PC-3 (cell line): Measurements from ENCODE around the gene KAT5. TPM values are rescaled to one million over a fixed set of nuclear protein-coding genes. Genes with fewer than 3 reads are reported as not detected.

Source experiments
- ATAC-seq: fragments of 200-7000 bp; cut with Tn5 transposase; 2 replicates; pipeline ENCODE4 v1.9.1; 2020; ENCODE audit warnings: mild to moderate bottlenecking, moderate library complexity
- Bru-seq: library from RNA; stranded (reverse); fragments of 400-500 nt; gene quantifications from one replicate; lab custom pipeline; 2021; lab: Mats Ljungman, UMichigan
- BruChase-seq, 2 experiments: library from RNA; stranded (reverse); fragments of 400-500 nt; gene quantifications; one replicate each; lab custom pipeline; 2021; lab: Mats Ljungman, UMichigan
- BruUV-seq: library from RNA; stranded (reverse); fragments of 400-500 nt; replicated peaks from 2 replicates; lab custom pipeline; 2021; lab: Mats Ljungman, UMichigan
- CTCF ChIA-PET: fragments of 300-600 bp; sonication (Branson Sonifier 250); formaldehyde crosslinking; loops from one replicate; lab custom pipeline; 2022; ENCODE audit warnings: antibody characterized with exemption; lab: Charles Lee
- POLR2A ChIA-PET: fragments of 300-600 bp; sonication (Branson Sonifier 250); formaldehyde crosslinking; loops from one replicate; lab custom pipeline; 2022; ENCODE audit warnings: antibody characterized with exemption; ENCODE audit not compliant: unreplicated experiment; lab: Charles Lee
- DNase-seq: peaks from one replicate; pipeline ENCODE4 v3.0.0-alpha.2; 2015
- H2AFZ ChIP-seq: fragments of 300-600 bp; sonication (generic); 2 replicates; pipeline ENCODE4 v1.6.0; 2016; ENCODE audit warnings: antibody characterized with exemption, low read length
- H3F3A ChIP-seq: fragments of 300-600 bp; sonication (generic); one replicate; pipeline ENCODE4 v1.6.0; 2017; ENCODE audit warnings: antibody characterized with exemption, low read length, control low read depth, mild to moderate bottlenecking; ENCODE audit not compliant: unreplicated experiment
- H3K27ac ChIP-seq: fragments of 300-600 bp; sonication (generic); 2 replicates; pipeline ENCODE4 v1.5.1; 2016; ENCODE audit warnings: mild to moderate bottlenecking, low read length
- H3K27me3 ChIP-seq: fragments of 300-600 bp; sonication (generic); 2 replicates; pipeline ENCODE4 v1.6.1; 2016; ENCODE audit warnings: low read length, mixed read lengths
- H3K36me3 ChIP-seq: fragments of 300-600 bp; sonication (generic); 2 replicates; pipeline ENCODE4 v1.6.1; 2016; ENCODE audit warnings: low read depth, mixed run types, low read length, mixed read lengths
- H3K4me1 ChIP-seq: fragments of 300-600 bp; sonication (generic); 2 replicates; pipeline ENCODE4 v1.5.1; 2016; ENCODE audit warnings: low read length; ENCODE audit not compliant: insufficient read depth
- H3K4me2 ChIP-seq: fragments of 300-600 bp; sonication (generic); 2 replicates; pipeline ENCODE4 v1.6.0; 2016; ENCODE audit warnings: low read length
- H3K4me3 ChIP-seq: fragments of 300-600 bp; sonication (generic); 2 replicates; pipeline ENCODE4 v1.5.1; 2016; ENCODE audit warnings: mild to moderate bottlenecking, low read length, mixed read lengths
- H3K79me2 ChIP-seq: fragments of 300-600 bp; sonication (generic); 2 replicates; pipeline ENCODE4 v1.6.1; 2017; ENCODE audit warnings: low read length, mixed read lengths
- H3K9ac ChIP-seq: fragments of 300-600 bp; sonication (generic); 2 replicates; pipeline ENCODE4 v1.6.0; 2016; ENCODE audit warnings: mild to moderate bottlenecking, low read length
- H3K9me2 ChIP-seq: fragments of 300-600 bp; sonication (generic); replicated peaks from 2 replicates; pipeline ENCODE4 v1.6.1; 2016; ENCODE audit warnings: mixed run types, low read length, mixed read lengths
- H3K9me3 ChIP-seq: fragments of 300-600 bp; sonication (generic); 2 replicates; pipeline ENCODE4 v1.6.1; 2016; ENCODE audit warnings: low read length, mixed read lengths
- H4K20me1 ChIP-seq: fragments of 300-600 bp; sonication (generic); 2 replicates; pipeline ENCODE4 v1.6.1; 2016; ENCODE audit warnings: low read length, mixed read lengths
- EZH2 ChIP-seq: fragments of 300-600 bp; sonication (generic); IDR thresholded peaks from one replicate; pipeline ENCODE4 v1.6.1; 2017; ENCODE audit warnings: antibody characterized with exemption, mild to moderate bottlenecking, low read length; ENCODE audit not compliant: unreplicated experiment
- EZH2phosphoT487 ChIP-seq: fragments of 300-600 bp; sonication (generic); IDR thresholded peaks from 2 replicates; pipeline ENCODE4 v1.6.1; 2018; ENCODE audit warnings: mild to moderate bottlenecking, antibody characterized with exemption, low read length, borderline replicate concordance
- intact Hi-C: fragments of 100-400 bp; cut with micrococcal nuclease; formaldehyde crosslinking; loops from 2 replicates; pipeline ENCODE4 v1.9.0; 2023
- long read RNA-seq: library from polyadenylated mRNA; unstranded; transcript quantifications from one replicate; pipeline ENCODE4 v2.0.0, GENCODE V29; 2021; ENCODE audit not compliant: unreplicated experiment
- total RNA-seq: library from RNA; depleted of rRNA; stranded (reverse); fragments of >200 nt; gene quantifications from 2 replicates; pipeline ENCODE4 v1.2.3, GENCODE V29; 2014; rRNA removed
- TF ChIP-seq, protein P1 (sequence below): fragments of 300-600 bp; sonication (generic); conservative IDR thresholded peaks from 2 replicates; pipeline ENCODE4 v1.5.1; 2017; ENCODE audit warnings: antibody characterized with exemption, low read depth, mild to moderate bottlenecking, low read length

KAT5 gene
- 74.9 and 83.9 TPM in 2 replicates for total RNA-seq
- percentile 84 among the genes with signal in this experiment for Bru-seq, nascent RNA
- percentile 92 among the genes with signal in this experiment for BruChase-seq, experiment 1, labeled RNA remaining after a 6-hour chase
- BruChase-seq, experiment 2, labeled RNA remaining after a 2-hour chase = percentile 86 among the genes with signal in this experiment
- long read RNA-seq, transcript KAT5-202 (13 exons, 2,059 nt) = minor isoform, 11 of 123 reads
- long read RNA-seq, transcript KAT5-203 (14 exons, 2,237 nt) = major isoform, 34 of 123 reads
- long read RNA-seq, transcript KAT5-201 (13 exons, 2,296 nt) = minor isoform, 12 of 123 reads
- long read RNA-seq, transcript KAT5-208 (12 exons, 1,697 nt) = minor isoform, 7 of 123 reads
- long read RNA-seq, partial matches to known transcripts = 29 of 123 reads
- long read RNA-seq, other reads (novel, unspliced or antisense) = 25 of 123 reads

DNA sequence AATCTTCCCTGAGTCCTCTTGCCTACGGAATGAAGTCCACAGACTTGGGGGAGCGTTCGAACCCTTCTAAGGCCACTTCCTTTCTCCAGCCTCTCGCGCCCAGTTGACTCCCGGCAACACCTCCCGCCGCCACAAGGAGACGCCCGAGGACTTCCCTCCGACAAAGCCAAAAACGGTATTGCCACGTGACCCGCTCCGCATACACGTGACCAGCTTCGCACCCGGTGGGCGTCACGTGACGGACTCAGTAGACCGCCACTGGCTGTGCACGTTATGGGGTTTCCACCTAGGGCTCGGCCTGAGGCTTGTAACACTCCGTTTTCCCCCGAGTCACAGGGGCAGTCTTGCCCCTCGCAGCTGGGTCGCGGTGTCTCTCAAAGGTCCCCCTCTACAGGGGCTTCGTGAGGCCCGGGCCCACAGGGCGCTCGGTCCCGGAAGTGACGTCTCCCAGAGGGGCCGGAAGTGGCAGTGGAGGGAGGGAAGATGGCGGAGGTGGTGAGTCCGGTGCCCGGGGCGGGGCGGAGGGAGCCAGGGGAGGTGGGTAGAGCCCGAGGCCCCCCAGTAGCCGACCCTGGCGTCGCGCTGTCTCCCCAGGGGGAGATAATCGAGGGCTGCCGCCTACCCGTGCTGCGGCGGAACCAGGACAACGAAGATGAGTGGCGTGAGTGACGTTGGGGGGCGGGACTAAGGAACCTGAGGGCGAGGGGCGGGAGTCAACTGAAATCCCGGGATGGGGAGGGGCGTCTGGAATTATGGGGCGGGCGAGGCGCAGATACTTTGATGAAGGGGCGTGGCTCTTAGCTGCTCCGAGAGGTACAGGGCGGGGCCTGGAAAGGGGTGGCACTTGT, at the start of gene KAT5:
TSS of gene KAT5 (plus strand) at position 468 of the 848 bp plus-strand sequence. CDS start at position 484, 16 bp downstream.
- Histone ChIP-seq H3K9ac (peak within 1 kb of the TSS; percentile 93), H3F3A (no peaks in the 10 kb centered on the region), H3K79me2 (peaks cover 16% of the 10 kb centered on the region), H3K4me3 (peak within 1 kb of the TSS; percentile 70), H2AFZ (peak within 1 kb of the TSS; percentile 91), H3K27me3 (no peaks in the 10 kb centered on the region), H3K9me2 (no peaks in the 10 kb centered on the region), H4K20me1 (no peaks in the 10 kb centered on the region), H3K4me1 (peaks cover 11% of the 10 kb centered on the region), H3K9me3 (no peaks in the 10 kb centered on the region; the same call in 1 of the 2 replicates), H3K4me2 (peak within 1 kb of the TSS; percentile 84), H3K27ac (peak within 1 kb of the TSS; percentile 91), H3K36me3 (peaks cover 32% of the 10 kb centered on the region)
- ChIA-PET POLR2A (interaction anchor here (0.6 to 0.7 kb wide), 9 partner anchors 23 to 677 kb away, joined by 3 to 42 read pairs (median 6); partner anchors contain the start of gene FIBP), CTCF (interaction anchor here (0.5 to 1.7 kb wide), 9 partner anchors 8 to 176 kb away, joined by 3 to 17 read pairs (median 8); partner anchors contain the start of gene FIBP)
- DNase-seq (peak; percentile 99), ATAC-seq (peak; percentile 89)
- TSS peak; percentile 30 for BruUV-seq
- intact Hi-C loops = loop anchor here (1.0 to 10.0 kb wide), 4 partner anchors 57 to 273 kb away; partner anchors contain the start of gene MUS81
- TF ChIP-seq, protein P1, sequence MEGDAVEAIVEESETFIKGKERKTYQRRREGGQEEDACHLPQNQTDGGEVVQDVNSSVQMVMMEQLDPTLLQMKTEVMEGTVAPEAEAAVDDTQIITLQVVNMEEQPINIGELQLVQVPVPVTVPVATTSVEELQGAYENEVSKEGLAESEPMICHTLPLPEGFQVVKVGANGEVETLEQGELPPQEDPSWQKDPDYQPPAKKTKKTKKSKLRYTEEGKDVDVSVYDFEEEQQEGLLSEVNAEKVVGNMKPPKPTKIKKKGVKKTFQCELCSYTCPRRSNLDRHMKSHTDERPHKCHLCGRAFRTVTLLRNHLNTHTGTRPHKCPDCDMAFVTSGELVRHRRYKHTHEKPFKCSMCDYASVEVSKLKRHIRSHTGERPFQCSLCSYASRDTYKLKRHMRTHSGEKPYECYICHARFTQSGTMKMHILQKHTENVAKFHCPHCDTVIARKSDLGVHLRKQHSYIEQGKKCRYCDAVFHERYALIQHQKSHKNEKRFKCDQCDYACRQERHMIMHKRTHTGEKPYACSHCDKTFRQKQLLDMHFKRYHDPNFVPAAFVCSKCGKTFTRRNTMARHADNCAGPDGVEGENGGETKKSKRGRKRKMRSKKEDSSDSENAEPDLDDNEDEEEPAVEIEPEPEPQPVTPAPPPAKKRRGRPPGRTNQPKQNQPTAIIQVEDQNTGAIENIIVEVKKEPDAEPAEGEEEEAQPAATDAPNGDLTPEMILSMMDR = peak; percentile 95
- no peak for TF ChIP-seq EZH2phosphoT487

DNA sequence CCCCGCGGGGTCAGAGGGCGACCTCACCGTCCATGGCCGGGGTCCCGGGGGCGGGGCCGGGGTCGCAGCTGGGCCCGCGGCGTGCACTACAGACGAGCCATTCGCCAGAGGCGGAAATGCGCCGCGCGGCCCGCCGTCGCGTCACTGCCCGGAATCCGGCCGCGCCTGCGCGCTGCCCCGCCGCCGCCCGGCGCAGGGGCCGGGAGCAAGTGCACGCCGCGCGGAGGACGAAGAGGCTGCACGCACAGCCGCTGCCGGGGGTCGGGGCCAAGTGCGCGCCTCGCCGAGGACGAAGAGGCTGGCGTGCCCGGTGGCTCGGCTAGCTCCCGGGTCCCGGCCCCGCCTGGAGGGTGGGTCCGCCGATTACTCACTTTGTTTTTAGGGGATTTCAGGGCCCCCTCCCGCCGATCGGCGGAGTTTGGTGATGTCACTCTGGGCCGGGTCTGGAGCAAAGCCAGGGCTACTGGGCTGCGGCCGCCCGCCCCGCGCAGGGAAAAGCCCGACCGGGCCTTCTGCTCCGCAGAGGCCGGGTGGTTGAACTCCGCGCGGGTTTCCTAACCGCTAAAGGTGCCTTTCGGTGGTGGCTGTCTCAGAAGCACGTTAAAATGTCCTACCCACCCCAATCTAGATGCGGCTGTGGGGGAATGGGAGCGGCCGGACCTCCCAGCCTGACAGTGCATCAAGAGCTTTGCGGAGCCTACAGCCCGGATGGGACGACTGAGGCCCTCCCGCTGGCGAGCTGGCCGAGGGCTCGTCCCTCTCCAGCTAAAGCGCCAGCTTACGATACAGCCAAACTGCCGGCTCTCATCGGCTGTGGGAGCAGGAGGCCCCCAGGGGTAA, 49.0 kb upstream of the KAT5 start, which contains the start of gene RELA:
TSS of gene RELA (minus strand) at position 118 of the 840 bp plus-strand sequence. CDS start at position 34, 84 bp downstream.
- H3K36me3 ChIP-seq = peaks cover 26% of the 10 kb centered on the region
- H3K9ac ChIP-seq = peak within 1 kb of the TSS; percentile 78
- TF ChIP-seq EZH2phosphoT487 = no peak
- no peak for TF ChIP-seq EZH2
- TF ChIP-seq, protein P1 = no peak
- intact Hi-C loops = loop anchor here (1.0 kb wide), 1 partner anchor 48 kb away; the partner anchor contains the start of gene PCNX3
- H3K9me3 ChIP-seq = no peaks in the 10 kb centered on the region
- H3K4me2 ChIP-seq = peak within 1 kb of the TSS; percentile 99
- H3K9me2 ChIP-seq = no peaks in the 10 kb centered on the region
- peaks cover 11% of the 10 kb centered on the region; the same call in 1 of the 2 replicates for H4K20me1 ChIP-seq
- no peaks in the 10 kb centered on the region for H3F3A ChIP-seq
- DNase-seq (peak; percentile 95), ATAC-seq (peak; percentile 79)
- BruUV-seq = TSS peak; percentile 95
- peak within 1 kb of the TSS; percentile 91 for H3K4me3 ChIP-seq
- H3K4me1 ChIP-seq = peaks cover 18% of the 10 kb centered on the region
- peak within 1 kb of the TSS; percentile 79 for H2AFZ ChIP-seq
- CTCF ChIA-PET = no interaction called here
- no peaks in the 10 kb centered on the region for H3K27me3 ChIP-seq
- H3K27ac ChIP-seq = peak within 1 kb of the TSS; percentile 68
- POLR2A ChIA-PET = interaction anchor here (0.6 to 0.7 kb wide), 5 partner anchors 68 to 388 kb away, joined by 3 to 6 read pairs (median 5); no protein-coding TSS in a partner anchor
- H3K79me2 ChIP-seq = peaks cover 32% of the 10 kb centered on the region
